Esophagus squamous epithelium (tissue), 4 donors: ENCODE measurements around the gene CTDSPL.
A peak's percentile ranks its signal among the peaks of the same experiment; 100 is the strongest.

ENCODE experiments used
- CTCF ChIP-seq, 6 experiments: fragments of 450-650 bp in 4 of 6; fragments of 200-600 bp in 2 of 6; sonication (generic) in 2 of 6; IDR thresholded peaks; one replicate each; pipeline ENCODE4 v1.5.1; 2016 to 2019; ENCODE audit warnings: antibody characterized with exemption in 6 of 6, mild to moderate bottlenecking in 4 of 6, moderate library complexity in 4 of 6
- POLR2A ChIP-seq, 4 donors: fragments of 450-650 bp; IDR thresholded peaks; one replicate each; pipeline ENCODE4 v1.6.1; 2017; ENCODE audit warnings: antibody characterized with exemption in 4 of 4, mild to moderate bottlenecking in 4 of 4, moderate library complexity in 3 of 4

- TF ChIP-seq CTCF (IDR thresholded peaks at IDR 0.05) (peak; percentile 36 to 80 (median 68)), POLR2A (IDR thresholded peaks at IDR 0.05) (no peak)
Observed at GRCh38 chr3:37974121-37975083, 112.7 kb downstream of the CTDSPL start.
